ENCODE results near the gene SERPIND1. TPM values are rescaled to one million over a fixed set of nuclear protein-coding genes. Genes with fewer than 3 reads are reported as not detected.

SERPIND1 gene
- total RNA-seq (2022; extraction: Qiagen RNA extraction; ENCODE audit: low read depth) = not detected in 5 replicates

GRCh38 chr22:20773793-20774212 is at the start of gene SERPIND1:
SERPIND1 (plus strand) TSS chr22:20774113; CDS start chr22:20779313, 5,200 bp downstream.

Other genes starting within 250 kb of the SERPIND1 start
- 20.3 to 23.6 TPM (median 22.0 TPM) in 5 replicates for gene PI4KA, start 84.7 kb downstream of the SERPIND1 start, total RNA-seq (2022; extraction: Qiagen RNA extraction; ENCODE audit: low read depth)
- 14.2 to 20.6 TPM (median 18.7 TPM) in 5 replicates for gene SNAP29, start 84.9 kb downstream of the SERPIND1 start, total RNA-seq (2022; extraction: Qiagen RNA extraction; ENCODE audit: low read depth)
- gene CRKL, start 143.3 kb downstream of the SERPIND1 start, total RNA-seq (2022; extraction: Qiagen RNA extraction; ENCODE audit: low read depth) = 24.6 to 26.6 TPM (median 25.4 TPM) in 5 replicates
- 2.4 to 4.2 TPM (median 3.4 TPM) in 5 replicates for gene AIFM3, start 193.1 kb downstream of the SERPIND1 start, total RNA-seq (2022; extraction: Qiagen RNA extraction; ENCODE audit: low read depth)
- gene LZTR1, start 208.2 kb downstream of the SERPIND1 start, total RNA-seq (2022; extraction: Qiagen RNA extraction; ENCODE audit: low read depth) = 11.3 to 20.2 TPM (median 18.6 TPM) in 5 replicates
- gene THAP7, start 228.0 kb downstream of the SERPIND1 start, total RNA-seq (2022; extraction: Qiagen RNA extraction; ENCODE audit: low read depth) = 16.9 to 28.1 TPM (median 23.8 TPM) in 5 replicates
- 0.56 to 0.94 TPM (median 0.86 TPM) in 5 replicates for gene P2RX6, start 241.1 kb downstream of the SERPIND1 start, total RNA-seq (2022; extraction: Qiagen RNA extraction; ENCODE audit: low read depth)